ENCODE results near the gene GIGYF2.
A peak's percentile ranks its signal among the peaks of the same experiment; 100 is the strongest.

Gene GIGYF2

DNA sequence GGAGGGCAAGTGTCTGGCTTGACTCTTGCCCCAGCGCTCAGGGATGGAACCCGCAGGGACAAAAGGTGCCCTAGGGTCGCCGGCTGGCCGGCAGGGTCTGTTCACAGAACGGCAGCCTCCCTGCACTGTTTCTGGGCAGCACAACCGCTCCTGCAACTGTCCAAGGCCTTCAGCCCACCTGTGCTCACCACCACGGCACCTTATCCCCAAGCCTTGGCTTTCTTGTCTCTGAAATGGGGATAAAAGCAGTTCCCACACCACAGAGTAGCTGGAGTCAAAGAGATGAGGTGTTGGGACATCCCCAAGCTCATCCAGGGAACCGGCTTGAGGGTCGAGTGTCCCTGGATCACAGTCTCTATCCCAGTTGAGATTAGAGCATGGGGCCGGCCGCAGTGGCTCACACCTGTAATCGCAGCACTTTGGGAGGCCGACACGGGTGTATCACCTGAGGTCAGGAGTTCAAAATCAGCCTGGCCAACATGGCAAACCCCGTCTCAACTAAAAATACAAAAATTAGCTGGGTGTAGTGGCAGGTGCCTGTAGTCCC lies 177.6 kb downstream of the GIGYF2 start:
- WGBS, 2 experiments = 90 to 91% methylated on average over 16 of the region's 16 CpGs

DNA sequence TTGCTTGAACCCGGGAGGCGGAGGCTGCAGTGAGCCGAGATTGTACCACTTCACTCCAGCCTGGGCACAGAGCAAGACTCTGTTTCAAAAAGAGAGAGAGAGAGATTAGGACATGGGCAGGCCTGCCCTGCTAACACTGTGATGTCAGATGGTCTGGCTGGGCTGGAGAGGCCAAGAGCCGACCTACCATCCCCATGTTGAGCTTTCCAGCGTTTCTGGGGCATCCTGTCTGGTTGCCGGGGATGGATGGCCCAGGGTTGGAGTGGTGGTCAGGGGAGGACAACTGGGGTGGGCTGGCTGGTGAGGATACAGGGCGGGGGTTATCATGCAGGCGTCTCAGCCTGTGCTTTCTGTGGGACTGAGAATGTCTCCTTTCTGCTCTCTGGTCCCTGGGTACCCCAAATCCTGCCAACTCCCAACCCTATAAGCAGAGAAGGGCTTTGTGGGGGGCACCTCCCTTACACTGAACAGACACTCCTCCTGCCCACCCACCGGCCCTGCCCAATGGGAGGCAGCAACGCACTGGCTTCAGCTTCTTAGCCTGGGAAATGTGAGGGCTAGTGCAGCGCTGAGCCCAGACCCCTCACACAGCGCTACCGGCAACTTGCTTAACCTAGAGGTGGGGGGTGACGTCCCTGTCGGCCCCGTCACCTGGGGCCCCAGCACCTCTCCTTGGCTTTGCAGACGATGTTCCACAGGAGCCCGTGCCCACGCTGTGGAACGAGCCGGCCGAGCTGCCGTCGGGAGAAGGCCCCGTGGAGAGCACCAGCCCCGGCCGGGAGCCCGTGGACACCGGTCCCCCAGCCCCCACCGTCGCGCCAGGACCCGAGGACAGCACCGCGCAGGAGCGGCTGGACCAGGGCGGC lies 178.4 kb downstream of the GIGYF2 start:
- Histone ChIP-seq H3K4me1 (ENCODE audit: control insufficient read depth, insufficient read depth, low read length) (peaks cover 4% of the 10 kb centered on the region), H3K36me3 (ENCODE audit: control insufficient read depth, insufficient read depth, low read length) (no peaks in the 10 kb centered on the region), H3K9me3 (ENCODE audit: control insufficient read depth, low read length) (no peaks in the 10 kb centered on the region), H3K4me3 (ENCODE audit: insufficient read depth, low read depth, low read length) (no peak overlapping the region), H3K27me3 (ENCODE audit: control insufficient read depth, insufficient read depth, low read length, poor library complexity, severe bottlenecking) (peaks cover 46% of the 10 kb centered on the region), H3K27ac (ENCODE audit: insufficient read depth, low read depth, low read length, poor library complexity, severe bottlenecking) (no peak overlapping the region)
- WGBS, 2 experiments = 29 to 35% methylated on average over 30 to 35 of the region's 37 CpGs

More for the DNA sequence above, 177.6 kb downstream of the GIGYF2 start:
- no peaks in the 10 kb centered on the region for H3K36me3 ChIP-seq (ENCODE audit: control insufficient read depth, insufficient read depth, low read length)
- H3K27ac ChIP-seq (ENCODE audit: insufficient read depth, low read depth, low read length, poor library complexity, severe bottlenecking) = no peak overlapping the region
- no peaks in the 10 kb centered on the region for H3K9me3 ChIP-seq (ENCODE audit: control insufficient read depth, low read length)
- no peak overlapping the region for H3K4me3 ChIP-seq (ENCODE audit: insufficient read depth, low read depth, low read length)
- peaks cover 4% of the 10 kb centered on the region for H3K4me1 ChIP-seq (ENCODE audit: control insufficient read depth, insufficient read depth, low read length)
- H3K27me3 ChIP-seq (ENCODE audit: control insufficient read depth, insufficient read depth, low read length, poor library complexity, severe bottlenecking) = peaks cover 46% of the 10 kb centered on the region

DNA sequence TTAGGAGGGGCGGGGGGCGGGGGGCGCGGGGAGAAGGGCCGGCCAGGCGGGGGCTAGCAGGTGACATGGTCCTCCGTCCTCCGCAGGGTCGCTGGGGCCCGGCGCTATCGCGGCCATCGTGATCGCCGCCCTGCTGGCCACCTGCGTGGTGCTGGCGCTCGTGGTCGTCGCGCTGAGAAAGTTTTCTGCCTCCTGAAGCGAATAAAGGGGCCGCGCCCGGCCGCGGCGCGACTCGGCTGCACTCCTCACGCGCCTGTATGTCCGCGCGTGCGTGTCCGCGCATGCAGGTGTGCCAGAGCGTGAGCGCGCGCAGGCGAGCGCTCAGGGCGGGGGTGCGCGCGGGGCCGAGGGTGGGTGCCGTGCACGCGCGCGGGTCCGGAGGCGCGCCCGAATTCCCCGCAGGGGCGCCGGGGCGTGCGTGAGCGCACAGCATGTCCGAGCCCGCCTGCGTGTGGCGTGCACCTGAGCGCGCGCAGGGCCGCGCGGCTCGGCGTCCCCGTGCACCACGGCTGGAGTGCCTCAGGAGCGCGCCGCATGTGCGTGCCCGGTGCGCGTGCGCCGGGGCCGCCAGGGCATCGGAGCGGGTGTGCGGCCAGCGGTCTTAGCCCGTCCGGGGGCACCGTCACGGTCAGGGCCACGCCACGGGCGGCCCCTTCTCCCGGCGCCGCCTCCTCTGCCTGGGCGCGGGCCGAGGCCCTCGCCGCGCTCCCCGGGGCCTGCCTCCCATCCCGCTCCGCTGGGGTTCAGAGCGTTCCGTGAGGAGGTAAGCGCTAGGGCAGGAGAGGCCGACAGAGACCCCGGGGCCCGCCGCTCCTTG lies 179.2 kb downstream of the GIGYF2 start:
- Histone ChIP-seq H3K9me3 (ENCODE audit: control insufficient read depth, low read length) (no peaks in the 10 kb centered on the region), H3K4me3 (ENCODE audit: insufficient read depth, low read depth, low read length) (peak overlapping the region; percentile 43), H3K27me3 (ENCODE audit: control insufficient read depth, insufficient read depth, low read length, poor library complexity, severe bottlenecking) (peaks cover 46% of the 10 kb centered on the region), H3K36me3 (ENCODE audit: control insufficient read depth, insufficient read depth, low read length) (no peaks in the 10 kb centered on the region), H3K4me1 (ENCODE audit: control insufficient read depth, insufficient read depth, low read length) (no peaks in the 10 kb centered on the region), H3K27ac (ENCODE audit: insufficient read depth, low read depth, low read length, poor library complexity, severe bottlenecking) (no peak overlapping the region)
- WGBS, 2 experiments = 1% methylated on average over 119 of the region's 119 CpGs

DNA sequence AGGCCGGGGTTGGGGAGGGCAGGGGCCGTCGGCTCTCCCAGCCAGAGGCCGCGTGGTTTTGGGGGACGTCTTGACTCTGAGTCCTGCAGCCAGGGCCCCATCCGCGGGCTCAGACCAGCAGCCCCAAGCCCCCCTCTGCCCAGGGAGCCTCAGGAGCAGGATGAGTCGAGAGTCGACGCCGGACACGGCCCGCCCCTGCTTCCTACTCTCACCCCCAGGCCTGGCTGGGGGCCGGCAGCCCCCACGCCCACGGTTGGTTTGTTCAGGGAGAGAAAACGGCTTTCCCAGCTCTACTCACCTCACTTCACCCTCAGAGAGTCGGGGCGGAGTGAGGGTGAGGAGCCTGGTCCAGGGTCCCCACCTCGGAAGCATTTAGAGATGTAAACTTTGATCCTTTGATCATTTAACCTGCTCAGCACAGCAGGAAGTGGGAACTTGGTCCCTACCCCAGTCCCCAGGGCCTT lies 179.9 kb downstream of the GIGYF2 start:
- Histone ChIP-seq H3K4me1 (ENCODE audit: control insufficient read depth, insufficient read depth, low read length) (no peaks in the 10 kb centered on the region), H3K9me3 (ENCODE audit: control insufficient read depth, low read length) (no peaks in the 10 kb centered on the region), H3K27ac (ENCODE audit: insufficient read depth, low read depth, low read length, poor library complexity, severe bottlenecking) (no peak overlapping the region), H3K4me3 (ENCODE audit: insufficient read depth, low read depth, low read length) (peak overlapping the region; percentile 43), H3K27me3 (ENCODE audit: control insufficient read depth, insufficient read depth, low read length, poor library complexity, severe bottlenecking) (peaks cover 46% of the 10 kb centered on the region), H3K36me3 (ENCODE audit: control insufficient read depth, insufficient read depth, low read length) (no peaks in the 10 kb centered on the region)
- WGBS, 2 experiments = 25 to 26% methylated on average over 21 of the region's 21 CpGs

DNA sequence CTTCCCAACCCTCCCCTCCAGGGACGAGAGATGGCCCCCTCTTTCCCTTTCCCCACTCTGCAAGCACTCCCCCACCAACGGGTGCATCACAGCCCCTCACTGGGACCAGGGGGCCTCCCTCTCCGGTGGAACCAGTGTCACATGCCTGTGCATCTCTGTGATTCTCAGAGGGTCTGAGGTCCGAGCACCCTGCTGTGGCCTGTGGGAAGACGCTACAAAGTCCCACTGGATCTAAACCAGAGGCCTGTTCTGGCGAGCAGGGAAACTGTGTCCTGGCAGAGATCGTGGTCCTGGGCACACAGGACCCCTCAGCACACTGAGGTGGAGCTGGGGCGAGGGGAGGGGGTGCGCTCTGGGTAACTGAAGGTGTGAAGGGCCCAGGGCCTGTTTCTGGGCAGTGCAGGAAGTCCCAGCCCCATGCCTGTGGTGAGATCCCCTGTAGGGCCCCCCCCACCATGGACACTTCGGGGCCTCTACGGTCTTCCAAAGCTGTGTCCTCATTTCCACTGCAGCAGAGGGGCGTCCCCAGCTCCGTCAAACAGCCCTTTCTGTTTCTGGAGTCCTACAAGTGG lies 180.9 kb downstream of the GIGYF2 start:
- no peak overlapping the region for H3K4me3 ChIP-seq (ENCODE audit: insufficient read depth, low read depth, low read length)
- WGBS, 2 experiments = 92 to 94% methylated on average over 13 of the region's 13 CpGs
- no peaks in the 10 kb centered on the region for H3K9me3 ChIP-seq (ENCODE audit: control insufficient read depth, low read length)
- H3K36me3 ChIP-seq (ENCODE audit: control insufficient read depth, insufficient read depth, low read length) = no peaks in the 10 kb centered on the region
- H3K4me1 ChIP-seq (ENCODE audit: control insufficient read depth, insufficient read depth, low read length) = no peaks in the 10 kb centered on the region
- H3K27me3 ChIP-seq (ENCODE audit: control insufficient read depth, insufficient read depth, low read length, poor library complexity, severe bottlenecking) = peaks cover 46% of the 10 kb centered on the region
- H3K27ac ChIP-seq (ENCODE audit: insufficient read depth, low read depth, low read length, poor library complexity, severe bottlenecking) = no peak overlapping the region

DNA sequence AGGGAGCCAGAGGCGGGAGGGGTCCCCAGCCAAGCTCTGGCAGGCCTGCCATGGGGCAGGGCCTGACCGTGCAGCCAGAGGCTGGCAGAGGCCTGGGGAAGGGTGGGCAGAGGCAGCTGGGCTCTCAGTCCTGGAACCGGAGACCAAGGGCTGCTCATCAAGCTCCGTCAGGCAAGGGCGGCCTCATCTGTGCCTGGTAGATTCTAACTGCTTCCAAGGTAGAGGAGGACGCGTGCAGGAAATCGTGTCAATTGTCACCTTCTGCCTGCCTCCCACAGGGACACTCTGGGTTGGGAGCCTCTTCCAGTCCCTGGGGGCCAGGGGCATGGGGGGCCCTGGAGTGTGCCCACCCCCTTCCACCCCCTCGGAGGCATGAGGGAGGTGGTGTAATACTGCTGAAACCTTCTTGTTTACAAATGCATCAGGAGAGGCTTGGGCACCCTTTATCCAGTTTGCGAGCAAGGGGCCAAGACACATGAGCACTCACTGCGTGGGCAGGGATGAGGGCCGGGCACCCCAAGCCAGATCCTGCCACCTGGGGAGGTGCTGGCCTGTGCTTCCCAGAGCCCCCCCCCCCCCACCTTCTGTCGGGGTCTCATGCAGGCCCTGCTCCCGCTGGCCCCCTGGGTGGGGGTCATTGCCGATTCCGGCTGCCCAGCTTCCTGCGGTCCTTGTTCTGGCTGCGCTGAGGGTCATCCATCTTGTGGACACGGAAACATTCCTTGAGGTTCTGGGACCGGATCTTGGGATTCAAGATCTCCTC lies 181.9 kb downstream of the GIGYF2 start:
- 92 to 95% methylated on average over 20 of the region's 20 CpGs for WGBS, 2 experiments
- H3K4me1 ChIP-seq (ENCODE audit: control insufficient read depth, insufficient read depth, low read length) = no peaks in the 10 kb centered on the region

DNA sequence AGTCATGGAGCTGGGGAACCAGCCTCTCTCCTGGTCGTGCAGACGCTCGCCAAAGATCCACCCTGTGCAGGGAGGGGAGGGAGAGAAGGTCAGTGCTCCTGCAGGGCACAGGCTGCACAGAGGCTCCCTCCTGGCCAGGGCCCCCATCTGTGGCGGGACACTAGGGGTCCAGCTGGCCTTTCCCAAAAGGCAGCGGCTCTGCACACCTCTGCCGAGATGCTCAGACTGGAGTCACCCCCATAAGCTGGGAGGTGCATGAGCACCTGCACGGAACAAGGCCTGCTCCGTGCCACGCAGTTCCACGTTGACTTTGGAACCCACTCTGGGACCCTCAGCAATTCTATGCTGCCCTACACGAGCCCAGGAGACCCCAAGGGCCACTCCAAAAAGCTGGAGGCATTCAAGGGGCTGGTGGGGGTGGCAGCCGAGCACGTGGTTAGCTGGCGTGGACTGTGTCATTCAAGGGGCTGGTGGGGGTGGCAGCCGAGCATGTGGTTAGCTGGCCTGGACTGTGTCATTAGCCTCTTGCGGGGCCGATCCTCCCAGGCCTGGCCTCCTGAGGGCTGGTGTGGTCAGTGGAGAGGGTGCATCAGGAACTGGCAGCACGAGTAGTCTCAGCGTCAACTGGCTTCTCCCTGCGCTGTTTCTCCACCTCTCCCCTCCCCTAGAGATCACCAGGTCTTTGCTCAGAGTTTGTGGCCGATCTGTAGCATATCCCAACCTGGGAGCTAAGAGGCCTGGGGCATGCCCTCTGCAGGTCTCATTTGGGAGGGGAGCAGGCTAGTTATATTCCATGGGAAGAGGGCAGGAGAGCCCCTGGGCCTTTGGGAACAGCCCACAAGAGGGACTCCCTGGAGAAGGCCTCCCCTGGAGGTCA lies 182.7 kb downstream of the GIGYF2 start:
- Histone ChIP-seq H3K9me3 (ENCODE audit: control insufficient read depth, low read length) (no peaks in the 10 kb centered on the region), H3K4me1 (ENCODE audit: control insufficient read depth, insufficient read depth, low read length) (no peaks in the 10 kb centered on the region), H3K27ac (ENCODE audit: insufficient read depth, low read depth, low read length, poor library complexity, severe bottlenecking) (no peak overlapping the region), H3K27me3 (ENCODE audit: control insufficient read depth, insufficient read depth, low read length, poor library complexity, severe bottlenecking) (peaks cover 40% of the 10 kb centered on the region), H3K36me3 (ENCODE audit: control insufficient read depth, insufficient read depth, low read length) (no peaks in the 10 kb centered on the region), H3K4me3 (ENCODE audit: insufficient read depth, low read depth, low read length) (no peak overlapping the region)
- 92 to 94% methylated on average over 21 of the region's 21 CpGs for WGBS, 2 experiments

More for the DNA sequence above, 181.9 kb downstream of the GIGYF2 start:
- no peak overlapping the region for H3K27ac ChIP-seq (ENCODE audit: insufficient read depth, low read depth, low read length, poor library complexity, severe bottlenecking)
- H3K9me3 ChIP-seq (ENCODE audit: control insufficient read depth, low read length) = no peaks in the 10 kb centered on the region
- H3K27me3 ChIP-seq (ENCODE audit: control insufficient read depth, insufficient read depth, low read length, poor library complexity, severe bottlenecking) = peaks cover 46% of the 10 kb centered on the region
- no peaks in the 10 kb centered on the region for H3K36me3 ChIP-seq (ENCODE audit: control insufficient read depth, insufficient read depth, low read length)
- no peak overlapping the region for H3K4me3 ChIP-seq (ENCODE audit: insufficient read depth, low read depth, low read length)

DNA sequence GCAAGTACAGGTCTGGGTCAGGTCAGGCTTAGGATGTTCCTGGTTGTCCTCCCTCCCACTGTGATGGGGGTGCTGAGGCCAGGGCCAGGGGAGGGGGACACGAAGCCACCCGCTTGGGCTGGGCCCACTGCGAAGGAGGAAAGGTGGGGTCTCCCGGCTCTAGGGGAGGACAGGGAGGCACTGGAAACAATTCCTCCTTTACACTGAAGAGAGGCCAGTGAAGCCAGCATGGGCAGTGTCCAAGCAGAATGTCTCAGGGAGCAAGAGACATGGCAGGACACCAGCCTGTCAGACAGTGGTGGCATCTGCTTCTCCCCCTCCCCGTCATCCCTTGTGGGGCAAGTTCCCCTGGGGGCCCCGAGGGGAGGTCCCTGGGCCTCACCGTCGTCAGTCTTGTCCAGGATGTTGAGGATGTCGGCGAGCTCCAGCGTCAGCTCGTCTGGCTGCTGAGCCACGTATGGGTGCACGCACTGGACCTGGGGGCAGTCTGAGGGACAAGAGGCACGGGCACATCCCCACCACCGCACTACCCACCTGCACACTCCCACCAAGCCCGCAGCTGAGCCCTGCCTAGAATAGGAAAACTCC lies 183.7 kb downstream of the GIGYF2 start:
- H3K4me3 ChIP-seq (ENCODE audit: insufficient read depth, low read depth, low read length) = no peak overlapping the region
- WGBS, 2 experiments = 93 to 94% methylated on average over 17 of the region's 17 CpGs

More for the DNA sequence above, 183.7 kb downstream of the GIGYF2 start:
- Histone ChIP-seq H3K27me3 (ENCODE audit: control insufficient read depth, insufficient read depth, low read length, poor library complexity, severe bottlenecking) (peaks cover 30% of the 10 kb centered on the region), H3K27ac (ENCODE audit: insufficient read depth, low read depth, low read length, poor library complexity, severe bottlenecking) (no peak overlapping the region), H3K4me1 (ENCODE audit: control insufficient read depth, insufficient read depth, low read length) (no peaks in the 10 kb centered on the region), H3K9me3 (ENCODE audit: control insufficient read depth, low read length) (no peaks in the 10 kb centered on the region), H3K36me3 (ENCODE audit: control insufficient read depth, insufficient read depth, low read length) (no peaks in the 10 kb centered on the region)

All from ectodermal cell (in vitro differentiated cells).